Activated CD4-positive, alpha-beta T cell treated with anti-CD3 and anti-CD28 coated beads, Interleukin-2, Interleukin-6, amounts not matched to agents 100 ng/mL and 50 ng/mL, durations not matched to agents 16 hours and 8 hours (primary cell): Measurements from ENCODE around the gene PRKN.

Experiments
- DNase-seq: peaks from one replicate; pipeline ENCODE4 v3.0.0-alpha.2; 2020

Gene PRKN

GRCh38 chr6:161674930-161675682, 1052.5 kb downstream of the PRKN start:
- DNase-seq = no peak

- no peak for DNase-seq
Observed at GRCh38 chr6:161673026-161673425, 1054.5 kb downstream of the PRKN start.

- no peak for DNase-seq
Observed at GRCh38 chr6:161671117-161671516, 1056.4 kb downstream of the PRKN start.

- no peak for DNase-seq
Observed at GRCh38 chr6:161668665-161669064, 1058.9 kb downstream of the PRKN start.

DNA sequence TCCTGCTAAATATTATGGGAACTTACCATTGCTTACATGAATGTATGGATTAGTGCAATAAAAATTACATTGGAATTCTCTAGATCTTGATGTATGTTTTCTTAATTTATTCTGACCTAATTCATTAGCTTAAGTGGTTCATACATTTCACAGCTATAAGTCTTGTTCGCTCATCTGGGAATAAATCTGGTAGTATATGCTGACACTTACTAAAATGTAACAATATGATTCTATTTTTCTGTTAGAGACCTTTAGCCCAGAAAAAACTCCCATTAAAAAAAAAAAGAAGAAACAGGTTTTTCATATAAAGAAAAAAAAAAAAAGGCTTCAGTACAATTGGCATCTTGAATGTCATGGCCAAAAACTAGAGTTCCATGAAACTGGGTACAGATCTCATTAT, 1059.6 kb downstream of the PRKN start:
- DNase-seq = no peak

DNA sequence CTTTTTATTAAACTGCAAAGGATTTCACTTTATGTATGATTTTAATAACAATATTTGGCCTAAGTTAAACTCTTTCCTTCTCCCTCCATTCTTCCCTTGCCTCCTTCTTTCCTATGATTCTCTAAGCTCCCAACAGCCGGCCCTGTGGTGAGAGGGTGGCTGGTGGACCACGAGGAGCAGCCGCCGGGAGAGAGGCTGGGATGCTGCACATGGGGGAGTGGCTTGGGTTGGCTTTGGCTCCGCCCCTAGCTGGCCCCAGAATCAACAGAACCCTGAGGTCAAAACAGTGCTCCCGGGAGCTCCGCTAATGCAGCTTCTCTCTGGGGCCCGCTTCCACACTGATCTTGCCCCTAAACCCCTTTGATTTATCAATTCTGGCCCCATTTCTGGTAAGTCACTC, 1063.9 kb downstream of the PRKN start:
- no peak for DNase-seq

DNA sequence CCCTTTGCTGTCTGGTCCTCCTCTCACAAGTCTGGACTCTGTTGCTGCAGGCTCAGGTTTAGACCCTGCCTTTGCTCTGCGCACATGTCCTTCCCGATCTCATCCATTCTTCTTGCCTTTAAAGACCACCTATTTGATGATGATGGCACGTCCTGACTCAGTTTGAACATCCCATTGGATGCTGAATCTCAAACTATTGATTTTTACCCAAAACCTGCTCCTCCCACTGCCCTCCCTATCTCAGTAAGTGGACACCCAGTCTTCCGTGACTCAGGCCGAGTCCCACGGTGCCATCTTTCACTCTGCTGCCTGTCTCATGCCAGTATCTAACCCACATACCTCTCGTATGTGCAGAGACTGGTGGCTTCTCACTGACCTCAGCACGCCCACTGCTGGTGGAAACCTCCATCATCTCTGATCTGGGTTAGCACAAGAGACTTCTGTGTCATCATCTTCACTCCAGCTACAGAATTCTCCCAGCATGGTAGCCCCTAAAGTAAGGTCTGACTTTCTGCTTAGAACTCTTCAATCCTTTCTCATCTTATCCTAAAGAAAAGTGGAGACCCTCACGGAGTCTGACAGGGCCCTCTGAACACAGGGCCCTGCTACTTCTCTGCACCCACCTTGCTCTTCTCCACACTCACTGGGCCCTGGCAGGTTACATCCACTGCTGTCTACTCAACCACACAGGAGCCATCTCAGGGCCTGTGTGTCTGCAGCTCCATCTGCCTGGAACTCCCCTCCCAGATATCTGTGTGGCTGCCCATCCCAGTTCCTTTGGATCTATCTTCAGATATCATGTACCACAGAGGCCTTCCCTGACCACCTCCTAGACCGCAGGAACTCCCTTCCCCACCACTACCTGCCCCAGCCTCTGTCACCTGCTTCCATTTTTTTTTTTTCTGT, 1066.6 kb downstream of the PRKN start:
- no peak for DNase-seq

DNA sequence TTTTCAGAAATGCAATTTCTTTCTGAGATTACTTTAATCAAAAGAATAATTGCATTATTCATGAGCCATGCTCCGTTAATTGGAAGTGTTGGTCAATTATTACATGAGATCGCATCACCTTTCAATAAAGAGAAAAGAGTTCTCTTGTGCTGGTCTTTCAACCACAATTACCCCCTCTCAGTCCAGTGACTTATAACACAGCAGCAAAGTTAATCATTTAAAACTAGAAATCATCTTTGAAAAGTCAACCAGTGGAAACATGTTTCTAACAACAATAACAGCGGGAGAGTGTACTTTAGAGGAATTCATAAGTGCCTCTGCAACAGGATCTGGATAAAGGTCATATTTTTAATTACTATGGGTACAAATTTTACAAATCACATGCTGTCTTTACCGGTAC, 1069.4 kb downstream of the PRKN start:
- DNase-seq = no peak

- DNase-seq = no peak
Observed at GRCh38 chr6:161654209-161654608, 1073.4 kb downstream of the PRKN start.

GRCh38 chr6:161651949-161652348, 1075.6 kb downstream of the PRKN start:
- DNase-seq = no peak

DNA sequence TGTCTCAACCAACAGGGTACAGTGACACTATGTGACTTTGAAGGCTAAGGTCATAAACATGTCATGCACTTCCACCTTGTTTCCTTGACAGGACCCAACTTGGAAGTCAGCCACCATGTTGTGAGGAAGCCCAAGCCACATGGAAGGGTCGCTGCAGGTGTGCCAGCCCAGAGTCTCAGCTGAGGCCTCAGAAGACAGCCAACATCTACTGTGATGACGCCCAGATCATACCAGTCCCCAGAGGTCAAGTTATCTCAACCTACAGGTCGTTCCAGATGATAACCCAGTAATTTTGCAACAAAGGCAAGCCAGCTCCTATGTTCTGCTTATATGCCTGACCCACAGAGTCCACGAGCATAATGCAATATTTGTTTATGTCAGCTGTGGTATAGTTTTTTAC, 1077.7 kb downstream of the PRKN start:
- DNase-seq = no peak

DNA sequence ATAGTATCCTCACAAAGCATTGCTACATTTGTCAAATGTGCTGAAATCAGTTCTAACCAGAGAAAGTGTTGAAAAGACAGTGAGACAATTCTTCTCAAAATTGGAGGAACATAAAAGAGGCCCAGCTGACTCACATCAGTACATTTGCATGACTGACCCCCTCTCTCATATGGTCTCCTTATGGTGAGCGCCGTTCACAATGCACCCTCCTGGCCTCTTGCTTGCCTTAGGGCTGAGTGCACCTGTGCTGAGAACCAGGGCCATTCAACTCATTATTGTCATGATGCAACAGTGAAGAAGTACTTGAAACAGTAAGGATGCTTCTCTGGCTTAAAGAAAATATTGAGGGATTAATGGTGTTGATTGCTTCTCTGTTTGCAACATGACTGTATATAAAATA, 1078.5 kb downstream of the PRKN start:
- DNase-seq = no peak

DNA sequence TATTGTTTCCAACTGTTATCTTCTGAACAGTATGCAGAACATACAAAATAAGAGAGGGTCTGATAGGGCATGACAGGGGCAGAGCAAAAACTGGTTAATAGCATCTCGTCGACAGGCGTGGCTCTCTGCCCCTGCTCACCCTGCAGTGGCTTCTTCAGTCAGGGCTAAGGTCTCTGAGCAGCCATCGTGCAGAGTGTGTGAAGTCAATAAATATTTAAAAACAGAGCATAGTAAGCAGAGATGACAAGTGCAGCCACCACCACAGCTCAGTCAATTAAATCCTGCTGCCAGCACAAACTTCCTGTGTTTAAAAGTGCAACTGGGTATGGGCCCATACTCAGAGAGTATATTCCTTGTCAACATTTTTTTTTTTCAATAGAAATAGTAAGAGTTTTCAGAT, 1080.3 kb downstream of the PRKN start:
- no peak for DNase-seq

GRCh38 chr6:161644521-161644920, 1083.0 kb downstream of the PRKN start:
- DNase-seq = no peak

DNA sequence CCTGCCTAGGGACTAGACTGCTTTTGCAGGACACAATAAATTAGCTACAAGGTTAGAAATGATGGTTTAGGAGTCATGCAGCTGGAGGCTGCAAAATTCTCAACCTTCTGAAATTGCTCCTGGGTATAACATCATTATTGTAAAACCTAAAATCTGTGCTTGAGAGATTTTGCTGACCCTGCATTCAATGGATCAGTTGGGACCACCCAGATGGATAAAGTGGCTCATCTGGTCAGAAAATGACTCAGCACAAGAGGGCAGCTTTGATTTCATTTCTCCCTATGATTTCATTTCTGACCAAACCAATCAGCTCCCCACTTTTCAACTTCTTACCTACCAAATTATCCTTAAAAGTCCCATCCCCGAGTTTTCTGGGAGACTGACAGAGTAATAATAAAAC, 1086.4 kb downstream of the PRKN start:
- DNase-seq = no peak

DNA sequence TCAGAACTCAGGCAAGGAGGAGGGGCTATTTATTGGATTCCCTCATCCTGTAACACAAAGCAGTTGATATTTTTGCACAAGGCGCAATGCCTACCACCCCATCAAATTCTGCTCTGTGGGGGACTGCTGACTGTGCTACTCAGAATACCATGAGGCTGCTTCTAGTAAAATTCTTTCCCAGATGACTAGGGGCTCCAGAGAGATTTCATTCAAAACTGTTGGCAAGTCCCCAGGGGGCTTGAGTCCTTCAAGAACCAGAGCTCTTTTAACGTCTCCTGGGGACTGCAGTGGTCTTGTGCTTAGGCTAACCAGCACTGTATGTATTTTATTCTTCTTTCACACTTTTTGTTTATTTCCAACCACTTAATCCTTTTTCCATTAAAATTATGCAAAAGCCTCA, 1087.8 kb downstream of the PRKN start:
- DNase-seq = no peak

DNA sequence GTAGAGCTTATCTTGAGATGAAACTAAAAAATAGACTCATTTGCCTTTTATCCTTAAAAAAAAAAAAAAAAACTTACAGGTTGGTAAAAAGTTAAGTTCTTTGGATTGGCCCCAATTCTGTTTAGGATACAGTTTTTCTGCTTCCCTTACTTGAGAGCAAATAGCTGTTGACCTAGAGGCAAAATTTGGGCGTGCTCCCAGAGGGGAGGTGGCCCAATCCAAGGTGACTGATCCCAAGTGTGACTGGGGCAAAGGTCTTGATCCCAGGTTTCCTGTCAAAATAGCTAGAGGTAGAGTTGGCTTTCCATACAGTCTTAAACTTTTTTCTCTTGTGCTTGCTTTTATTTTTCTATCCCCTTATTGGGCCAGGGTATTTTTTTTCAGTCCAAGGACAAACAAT, 1089.9 kb downstream of the PRKN start:
- no peak for DNase-seq

GRCh38 chr6:161636882-161637430, 1090.6 kb downstream of the PRKN start:
- no peak for DNase-seq

DNA sequence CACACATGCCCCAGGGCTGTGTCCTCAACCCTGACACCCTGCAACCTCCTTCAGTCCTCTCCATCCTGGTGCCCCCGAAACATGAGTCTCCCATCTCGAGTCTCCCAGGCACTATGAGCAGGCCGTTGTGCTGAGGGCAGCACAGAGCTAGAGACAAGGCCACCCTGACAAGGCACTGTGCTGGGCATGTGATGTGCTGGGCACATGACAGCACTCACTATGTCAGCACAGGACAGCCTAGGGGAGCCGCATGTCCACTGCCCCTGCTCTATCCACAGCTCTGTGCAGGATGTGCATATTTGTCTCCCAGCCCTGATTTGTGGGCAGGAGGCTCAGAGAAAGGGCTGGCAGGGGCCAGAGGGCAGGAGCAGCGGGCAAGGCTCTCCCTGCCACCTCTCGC, 1091.6 kb downstream of the PRKN start:
- DNase-seq = no peak

GRCh38 chr6:161634916-161635315, 1092.7 kb downstream of the PRKN start:
- no peak for DNase-seq

- DNase-seq = no peak
Observed at GRCh38 chr6:161631676-161632194, 1095.8 kb downstream of the PRKN start.

- no peak for DNase-seq
Observed at GRCh38 chr6:161630674-161631073, 1096.9 kb downstream of the PRKN start.

DNA sequence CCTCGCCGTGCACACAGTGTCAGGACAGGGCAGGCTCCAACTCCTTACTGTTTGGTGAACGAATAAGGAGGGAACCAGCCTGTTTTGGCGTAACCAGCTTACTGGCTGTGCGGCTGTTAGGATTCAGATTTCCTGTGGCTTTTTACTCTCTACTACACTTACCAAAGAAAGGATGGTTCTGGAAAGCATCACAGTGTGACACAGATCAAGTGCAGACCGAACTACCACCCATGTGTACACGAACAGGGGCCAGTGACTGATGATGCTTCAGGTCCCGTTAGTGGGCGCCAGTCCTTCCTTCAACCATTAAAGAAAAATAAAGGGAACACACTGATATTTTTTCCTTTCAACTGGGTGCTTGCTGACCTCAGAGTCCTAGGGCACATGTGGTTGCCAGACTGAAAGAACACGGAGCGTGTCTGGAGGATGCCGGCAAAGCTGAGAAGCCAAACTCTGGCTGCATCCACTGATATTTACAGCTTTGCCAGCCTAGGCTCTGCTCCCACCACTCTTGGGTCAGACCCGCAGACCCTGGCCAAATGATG, 1101.4 kb downstream of the PRKN start:
- DNase-seq = no peak
